Measurements from ENCODE around the gene SLC6A19.

DNA sequence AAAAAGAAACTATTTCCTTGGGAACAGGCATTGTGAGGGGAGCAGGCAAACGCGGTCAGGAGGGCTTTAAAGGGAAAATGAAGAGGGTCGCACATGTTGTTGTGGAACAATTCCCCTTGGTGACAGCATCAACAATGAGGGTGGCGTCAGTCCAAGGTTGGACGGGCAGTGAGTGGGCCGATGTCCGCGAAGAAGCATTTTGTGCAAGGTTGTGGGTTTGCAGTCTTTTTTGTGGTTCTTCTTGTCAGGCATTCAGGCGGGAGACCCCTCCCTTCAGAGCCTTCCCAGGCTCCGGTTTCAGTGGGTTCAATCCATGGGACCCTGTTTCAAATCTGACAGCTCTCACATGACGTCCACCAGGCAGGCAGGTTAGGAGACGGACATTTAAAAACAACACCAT, 11.1 kb upstream of the SLC6A19 start:
- no peak for TF ChIP-seq EZH2 (IDR thresholded peaks at IDR 0.05)
- TF ChIP-seq, protein P1, sequence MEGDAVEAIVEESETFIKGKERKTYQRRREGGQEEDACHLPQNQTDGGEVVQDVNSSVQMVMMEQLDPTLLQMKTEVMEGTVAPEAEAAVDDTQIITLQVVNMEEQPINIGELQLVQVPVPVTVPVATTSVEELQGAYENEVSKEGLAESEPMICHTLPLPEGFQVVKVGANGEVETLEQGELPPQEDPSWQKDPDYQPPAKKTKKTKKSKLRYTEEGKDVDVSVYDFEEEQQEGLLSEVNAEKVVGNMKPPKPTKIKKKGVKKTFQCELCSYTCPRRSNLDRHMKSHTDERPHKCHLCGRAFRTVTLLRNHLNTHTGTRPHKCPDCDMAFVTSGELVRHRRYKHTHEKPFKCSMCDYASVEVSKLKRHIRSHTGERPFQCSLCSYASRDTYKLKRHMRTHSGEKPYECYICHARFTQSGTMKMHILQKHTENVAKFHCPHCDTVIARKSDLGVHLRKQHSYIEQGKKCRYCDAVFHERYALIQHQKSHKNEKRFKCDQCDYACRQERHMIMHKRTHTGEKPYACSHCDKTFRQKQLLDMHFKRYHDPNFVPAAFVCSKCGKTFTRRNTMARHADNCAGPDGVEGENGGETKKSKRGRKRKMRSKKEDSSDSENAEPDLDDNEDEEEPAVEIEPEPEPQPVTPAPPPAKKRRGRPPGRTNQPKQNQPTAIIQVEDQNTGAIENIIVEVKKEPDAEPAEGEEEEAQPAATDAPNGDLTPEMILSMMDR (IDR thresholded peaks at IDR 0.05) = no peak
- TF ChIP-seq EZH2phosphoT487 (IDR thresholded peaks at IDR 0.05) = no peak

All from neural progenitor cell (in vitro differentiated cells).